Measurements from ENCODE around the gene DNAAF5. TPM values are rescaled to one million over a fixed set of nuclear protein-coding genes. Genes with fewer than 3 reads are reported as not detected.

Gene DNAAF5
- total RNA-seq, 3 donors from 2014 or later: 14.1 to 29.8 (median 23.6) TPM

- H3K36me3 ChIP-seq: no peaks in the 10 kb centered on the region
- intact Hi-C loops (cut with DNase I; ENCODE audit: low total_unique reads): loop anchor here (10.0 kb wide), 1 partner anchor 453 kb away; no protein-coding TSS in a partner anchor
- no peak for TF ChIP-seq CTCF (IDR thresholded peaks at IDR 0.05)
- TF ChIP-seq POLR2A (IDR thresholded peaks at IDR 0.05): no peak
- TF ChIP-seq POLR2AphosphoS5 (IDR thresholded peaks at IDR 0.05): no peak
- H3K27me3 ChIP-seq: no peaks in the 10 kb centered on the region
- no peaks in the 10 kb centered on the region for H3K4me1 ChIP-seq
- DNase-seq (ENCODE audit: low spot score in 2 of 2): no peak
- peak overlapping the region in 1 of 2 donors; percentile 22 for H3K27ac ChIP-seq
- H3K4me3 ChIP-seq: no peak overlapping the region
- H3K9me3 ChIP-seq: no peaks in the 10 kb centered on the region
These were observed 51.2 kb downstream of the DNAAF5 start for GRCh38 chr7:777728-778078.

- H3K36me3 ChIP-seq: no peaks in the 10 kb centered on the region
- peak overlapping the region in 1 of 2 donors; percentile 22 for H3K27ac ChIP-seq
- intact Hi-C loops (cut with DNase I; ENCODE audit: low total_unique reads): loop anchor here (10.0 kb wide), 1 partner anchor 454 kb away; no protein-coding TSS in a partner anchor
- no peak overlapping the region for H3K4me3 ChIP-seq
- TF ChIP-seq POLR2A (IDR thresholded peaks at IDR 0.05) (no peak), POLR2AphosphoS5 (IDR thresholded peaks at IDR 0.05) (no peak), CTCF (IDR thresholded peaks at IDR 0.05) (no peak)
- no peaks in the 10 kb centered on the region for H3K4me1 ChIP-seq
- no peaks in the 10 kb centered on the region for H3K9me3 ChIP-seq
- H3K27me3 ChIP-seq: no peaks in the 10 kb centered on the region
- DNase-seq (ENCODE audit: low spot score in 2 of 2): no peak
These were observed 51.9 kb downstream of the DNAAF5 start for GRCh38 chr7:778271-778967.

GRCh38 chr7:778968-779451, 52.5 kb downstream of the DNAAF5 start:
- TF ChIP-seq CTCF (IDR thresholded peaks at IDR 0.05) (no peak), POLR2AphosphoS5 (IDR thresholded peaks at IDR 0.05) (no peak), POLR2A (IDR thresholded peaks at IDR 0.05) (no peak)
- H3K36me3 ChIP-seq: no peaks in the 10 kb centered on the region

GRCh38 chr7:779480-779879, 53.0 kb downstream of the DNAAF5 start:
- intact Hi-C loops (cut with DNase I; ENCODE audit: low total_unique reads): loop anchor here (10.0 kb wide), 1 partner anchor 455 kb away; no protein-coding TSS in a partner anchor
- TF ChIP-seq POLR2AphosphoS5 (IDR thresholded peaks at IDR 0.05) (no peak), CTCF (IDR thresholded peaks at IDR 0.05) (no peak), POLR2A (IDR thresholded peaks at IDR 0.05) (no peak)
- no peak overlapping the region for H3K27ac ChIP-seq

More at GRCh38 chr7:778968-779451, 52.5 kb downstream of the DNAAF5 start:
- Histone ChIP-seq H3K9me3 (no peaks in the 10 kb centered on the region), H3K4me1 (no peaks in the 10 kb centered on the region), H3K27ac (no peak overlapping the region), H3K27me3 (no peaks in the 10 kb centered on the region), H3K4me3 (no peak overlapping the region)
- no peak for DNase-seq (ENCODE audit: low spot score in 2 of 2)
- intact Hi-C loops (cut with DNase I; ENCODE audit: low total_unique reads): loop anchor here (10.0 kb wide), 1 partner anchor 454 kb away; no protein-coding TSS in a partner anchor

GRCh38 chr7:780081-780480, 53.6 kb downstream of the DNAAF5 start:
- H3K27me3 ChIP-seq: no peaks in the 10 kb centered on the region
- no peaks in the 10 kb centered on the region for H3K9me3 ChIP-seq
- H3K36me3 ChIP-seq: no peaks in the 10 kb centered on the region
- no peak overlapping the region for H3K4me3 ChIP-seq
- no peak overlapping the region for H3K27ac ChIP-seq
- TF ChIP-seq CTCF (IDR thresholded peaks at IDR 0.05) (no peak), POLR2A (IDR thresholded peaks at IDR 0.05) (no peak), POLR2AphosphoS5 (IDR thresholded peaks at IDR 0.05) (no peak)
- intact Hi-C loops (cut with DNase I; ENCODE audit: low total_unique reads): no loop called here
- DNase-seq (ENCODE audit: low spot score in 2 of 2): no peak
- H3K4me1 ChIP-seq: no peaks in the 10 kb centered on the region

More at GRCh38 chr7:779480-779879, 53.0 kb downstream of the DNAAF5 start:
- no peak for DNase-seq (ENCODE audit: low spot score in 2 of 2)
- no peaks in the 10 kb centered on the region for H3K36me3 ChIP-seq
- H3K27me3 ChIP-seq: no peaks in the 10 kb centered on the region
- H3K4me3 ChIP-seq: no peak overlapping the region
- H3K9me3 ChIP-seq: no peaks in the 10 kb centered on the region
- no peaks in the 10 kb centered on the region for H3K4me1 ChIP-seq
